Spleen (tissue), 7 donors: ENCODE results near the gene GPRIN3.

Experiments
- POLR2A ChIP-seq, 3 donors: fragments of 450-650 bp; IDR thresholded peaks; one replicate each; pipeline ENCODE4 v1.5.1; 2017; ENCODE audit warnings: antibody characterized with exemption in 3 of 3, mild to moderate bottlenecking in 1 of 3
- TF ChIP-seq, protein P1 (sequence below), 11 experiments: fragments of 200-600 bp in 7 of 11; fragments of 450-650 bp in 4 of 11; sonication (generic) in 4 of 11; IDR thresholded peaks in 8 of 11; conservative IDR thresholded peaks in 3 of 11; 1 replicate in 7 of 11; 2 replicates in 4 of 11; pipeline versions ENCODE4 v1.4.0 to v1.8.0; 2016 to 2021; ENCODE audit warnings: antibody characterized with exemption in 11 of 11, inconsistent platforms in 4 of 11, mild to moderate bottlenecking in 1 of 11
- donor health status: DM: no; HTN: no; CAD: no; lungs with moderate emphysema.
- donor health status: DM: no; HTN: no; CAD: no.
- donor health status: DM: no; HTN: no; CAD: no.

DNA sequence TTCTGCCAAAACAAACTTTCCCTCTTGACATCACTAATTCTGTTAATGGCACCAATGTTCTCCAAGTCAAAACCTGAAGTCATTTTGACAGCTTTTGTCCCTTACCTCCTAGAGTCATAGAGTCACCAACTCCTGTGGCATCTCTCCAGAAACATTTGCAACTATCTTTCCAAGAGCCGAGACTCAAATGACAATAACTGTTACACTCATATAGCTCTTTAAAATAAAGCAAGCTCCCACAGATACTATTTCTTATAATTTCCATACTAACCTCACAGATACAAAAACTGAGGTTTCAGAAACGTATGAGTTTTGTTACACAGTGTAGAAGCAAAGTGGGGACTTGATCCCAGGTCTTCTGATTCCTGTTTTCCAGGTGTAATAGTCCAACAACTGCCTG is 18.3 kb downstream of the GPRIN3 start:
- TF ChIP-seq, protein P1, sequence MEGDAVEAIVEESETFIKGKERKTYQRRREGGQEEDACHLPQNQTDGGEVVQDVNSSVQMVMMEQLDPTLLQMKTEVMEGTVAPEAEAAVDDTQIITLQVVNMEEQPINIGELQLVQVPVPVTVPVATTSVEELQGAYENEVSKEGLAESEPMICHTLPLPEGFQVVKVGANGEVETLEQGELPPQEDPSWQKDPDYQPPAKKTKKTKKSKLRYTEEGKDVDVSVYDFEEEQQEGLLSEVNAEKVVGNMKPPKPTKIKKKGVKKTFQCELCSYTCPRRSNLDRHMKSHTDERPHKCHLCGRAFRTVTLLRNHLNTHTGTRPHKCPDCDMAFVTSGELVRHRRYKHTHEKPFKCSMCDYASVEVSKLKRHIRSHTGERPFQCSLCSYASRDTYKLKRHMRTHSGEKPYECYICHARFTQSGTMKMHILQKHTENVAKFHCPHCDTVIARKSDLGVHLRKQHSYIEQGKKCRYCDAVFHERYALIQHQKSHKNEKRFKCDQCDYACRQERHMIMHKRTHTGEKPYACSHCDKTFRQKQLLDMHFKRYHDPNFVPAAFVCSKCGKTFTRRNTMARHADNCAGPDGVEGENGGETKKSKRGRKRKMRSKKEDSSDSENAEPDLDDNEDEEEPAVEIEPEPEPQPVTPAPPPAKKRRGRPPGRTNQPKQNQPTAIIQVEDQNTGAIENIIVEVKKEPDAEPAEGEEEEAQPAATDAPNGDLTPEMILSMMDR (IDR thresholded peaks at IDR 0.05 in 8 of 11, conservative IDR thresholded peaks at IDR 0.05 in 3 of 11), result no peak
- no peak for TF ChIP-seq POLR2A (IDR thresholded peaks at IDR 0.05)
